KOPT-K1 (cell line): ENCODE measurements around the gene TMEM132C.

ENCODE experiments used
- H3K27ac ChIP-seq: fragments of 200-600 bp; sonication (generic); 2 replicates; pipeline ENCODE4 v1.5.1; 2016; ENCODE audit warnings: antibody characterized with exemption, mild to moderate bottlenecking, low read depth, low read length; ENCODE audit not compliant: poor library complexity, severe bottlenecking
- H3K36me3 ChIP-seq: fragments of 200-600 bp; sonication (generic); 2 replicates; pipeline ENCODE4 v1.5.1; 2017; ENCODE audit warnings: antibody characterized with exemption, mild to moderate bottlenecking, low read length, moderate library complexity; ENCODE audit not compliant: insufficient read depth
- H3K9me3 ChIP-seq: fragments of 200-600 bp; sonication (generic); 2 replicates; pipeline ENCODE4 v1.5.1; 2017; ENCODE audit warnings: antibody characterized with exemption, low read length, mild to moderate bottlenecking; ENCODE audit not compliant: insufficient read depth, poor library complexity, severe bottlenecking

Gene TMEM132C

DNA sequence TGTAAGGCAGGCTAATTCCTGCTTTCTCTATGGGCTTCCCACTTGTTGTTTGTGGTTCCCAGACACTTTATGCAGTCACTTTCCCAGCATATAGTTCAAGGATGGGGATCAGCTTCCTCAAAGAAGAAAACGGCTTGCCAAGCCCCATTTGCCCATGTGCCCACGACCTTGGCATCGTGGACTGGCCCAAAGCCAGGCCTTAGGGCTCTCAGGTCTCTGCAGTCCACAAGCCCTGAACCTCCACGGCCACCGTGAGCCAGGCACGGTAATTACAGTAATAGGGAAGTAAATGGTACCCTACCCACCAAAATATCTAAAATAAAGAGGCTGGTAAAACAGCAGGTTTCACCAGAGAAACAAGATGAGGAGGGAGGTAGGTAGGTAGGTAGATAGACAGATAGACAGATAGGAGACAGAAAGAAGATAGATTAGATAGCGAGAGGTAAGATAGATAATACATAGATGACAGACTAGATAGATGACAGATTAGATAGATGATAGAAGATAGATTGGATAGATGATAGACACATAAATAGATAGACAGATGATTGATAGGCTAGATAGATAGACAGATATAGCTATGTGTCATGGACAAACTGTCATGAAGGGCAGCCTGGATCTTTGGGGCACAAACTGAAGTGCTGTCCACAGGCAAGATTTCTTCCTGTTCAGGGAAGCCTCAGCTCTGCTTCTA is 393.7 kb downstream of the TMEM132C start:
- H3K27ac ChIP-seq, result no peak overlapping the region
- H3K36me3 ChIP-seq, result no peaks in the 10 kb centered on the region
- peaks cover 8% of the 10 kb centered on the region for H3K9me3 ChIP-seq

DNA sequence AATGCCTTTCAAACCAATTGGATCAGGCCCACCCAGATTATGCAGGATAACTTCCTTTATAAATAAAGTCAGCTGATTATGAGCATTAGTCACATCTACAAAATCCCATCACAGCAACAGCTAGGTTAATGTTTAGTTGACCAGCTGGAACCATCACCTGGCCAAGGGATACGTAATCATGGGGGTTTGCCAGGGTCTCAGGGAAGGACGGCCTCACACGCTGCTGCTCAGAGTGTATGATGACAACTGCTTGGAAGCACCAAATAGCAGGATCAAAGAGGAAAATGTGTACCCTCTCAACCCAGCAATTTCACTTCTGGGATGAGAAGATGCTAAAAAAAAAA is 394.2 kb downstream of the TMEM132C start:
- H3K36me3 ChIP-seq, result no peaks in the 10 kb centered on the region
- H3K27ac ChIP-seq, result no peak overlapping the region
- peaks cover 13% of the 10 kb centered on the region for H3K9me3 ChIP-seq

DNA sequence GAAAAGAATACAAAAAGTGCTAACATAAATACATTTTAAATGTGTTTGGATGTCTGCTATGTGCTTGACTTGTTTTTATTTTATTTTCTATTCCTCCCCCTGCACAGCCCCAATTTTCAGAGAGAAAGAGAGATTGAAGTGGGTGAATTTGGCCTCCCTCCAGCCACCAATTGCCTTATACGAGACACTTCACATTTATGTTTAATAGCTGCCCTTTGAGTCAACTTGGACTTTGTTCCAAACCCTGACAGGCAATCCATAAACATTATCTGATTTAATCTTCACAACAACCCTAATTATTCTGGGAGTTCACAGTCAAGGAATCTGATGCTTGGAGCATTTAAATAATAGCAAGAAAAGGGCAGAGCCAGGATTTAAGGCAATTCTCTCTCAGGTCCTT is 395.1 kb downstream of the TMEM132C start:
- Histone ChIP-seq H3K9me3 (peaks cover 16% of the 10 kb centered on the region), H3K27ac (no peak overlapping the region), H3K36me3 (no peaks in the 10 kb centered on the region)

DNA sequence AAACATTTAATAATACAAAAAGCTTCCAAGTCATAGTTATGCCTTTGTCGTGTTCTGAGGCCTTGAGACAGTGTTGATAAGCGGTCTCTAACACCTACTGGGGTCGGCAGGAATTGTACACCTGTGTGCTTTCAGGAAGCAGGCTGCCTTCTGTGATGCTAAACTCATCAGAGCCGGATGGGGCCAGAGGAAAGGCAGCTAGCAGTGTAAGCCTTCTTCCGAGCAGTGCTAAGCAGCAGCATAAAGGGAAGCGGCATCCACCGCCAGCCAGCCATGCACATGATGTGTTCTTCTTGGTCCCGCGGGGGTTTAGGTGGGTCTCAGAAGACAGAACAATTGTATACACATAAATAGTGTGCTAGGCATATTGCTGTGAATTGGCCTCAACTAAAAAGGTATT is 397.5 kb downstream of the TMEM132C start:
- Histone ChIP-seq H3K27ac (no peak overlapping the region), H3K36me3 (no peaks in the 10 kb centered on the region), H3K9me3 (peaks cover 16% of the 10 kb centered on the region)

DNA sequence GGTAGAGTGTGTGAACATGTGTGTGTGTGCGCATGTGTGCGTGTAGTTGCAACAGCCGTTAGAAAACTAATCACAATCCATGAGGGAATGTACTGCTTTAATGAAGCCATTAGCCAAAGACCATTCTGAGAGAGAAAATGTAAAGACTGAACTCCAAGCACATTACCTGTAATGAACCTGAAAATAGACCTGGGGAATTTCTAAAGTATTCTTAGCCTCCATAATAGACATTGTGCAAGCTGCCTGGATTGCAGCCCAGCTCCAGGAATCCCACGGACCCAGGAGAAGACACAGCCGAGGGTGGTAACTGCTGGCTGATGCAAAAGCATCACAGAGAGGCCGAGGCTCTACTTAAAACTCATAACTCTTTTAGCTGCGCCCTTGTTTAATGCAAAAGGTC is 400.2 kb downstream of the TMEM132C start:
- H3K27ac ChIP-seq, result no peak overlapping the region
- peaks cover 26% of the 10 kb centered on the region for H3K9me3 ChIP-seq
- H3K36me3 ChIP-seq, result no peaks in the 10 kb centered on the region

DNA sequence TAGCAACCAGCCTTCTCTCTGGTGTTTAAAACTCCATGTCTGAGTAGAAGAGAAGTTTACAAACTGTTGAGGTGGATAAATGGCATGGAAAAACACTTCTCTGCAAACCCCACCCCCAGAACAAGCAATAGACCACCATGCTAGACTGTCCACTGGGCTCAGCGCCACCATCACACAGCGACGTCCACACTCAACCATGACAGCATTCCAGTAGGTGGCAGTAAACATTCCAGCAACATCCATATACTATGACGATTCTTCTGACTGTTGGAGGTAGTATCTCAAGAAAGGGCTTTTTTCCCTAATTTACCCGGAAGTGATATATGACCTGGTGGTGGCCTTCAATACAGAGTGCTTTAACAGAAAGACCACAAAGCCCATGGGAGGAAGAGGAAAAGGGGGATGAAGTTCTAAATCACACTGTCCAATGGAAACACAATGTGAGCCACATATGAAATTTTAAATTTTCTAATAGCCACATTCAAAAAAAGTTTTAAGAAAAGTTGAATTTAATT is 404.6 kb downstream of the TMEM132C start:
- Histone ChIP-seq H3K27ac (no peak overlapping the region), H3K36me3 (no peaks in the 10 kb centered on the region), H3K9me3 (peaks cover 10% of the 10 kb centered on the region)

DNA sequence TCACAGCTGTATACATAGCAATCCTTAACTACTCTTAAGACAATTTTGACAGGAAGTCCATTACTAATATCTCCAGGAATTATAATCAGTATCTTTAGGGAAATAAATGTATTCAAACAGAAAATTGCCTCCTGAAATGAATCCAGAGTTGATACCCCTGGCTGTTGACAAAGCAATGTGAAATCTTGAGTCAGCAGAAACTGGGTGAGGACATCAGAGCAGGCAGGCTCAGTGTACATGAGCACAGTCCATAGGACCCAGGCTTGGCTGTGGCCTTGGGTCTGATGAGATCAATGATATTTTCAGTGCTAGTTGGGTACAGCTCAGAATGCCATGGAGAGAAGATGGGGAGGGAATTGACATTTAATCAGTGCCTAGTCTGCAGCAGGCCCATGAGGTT is 405.5 kb downstream of the TMEM132C start:
- Histone ChIP-seq H3K27ac (no peak overlapping the region), H3K9me3 (peaks cover 10% of the 10 kb centered on the region), H3K36me3 (no peaks in the 10 kb centered on the region)

DNA sequence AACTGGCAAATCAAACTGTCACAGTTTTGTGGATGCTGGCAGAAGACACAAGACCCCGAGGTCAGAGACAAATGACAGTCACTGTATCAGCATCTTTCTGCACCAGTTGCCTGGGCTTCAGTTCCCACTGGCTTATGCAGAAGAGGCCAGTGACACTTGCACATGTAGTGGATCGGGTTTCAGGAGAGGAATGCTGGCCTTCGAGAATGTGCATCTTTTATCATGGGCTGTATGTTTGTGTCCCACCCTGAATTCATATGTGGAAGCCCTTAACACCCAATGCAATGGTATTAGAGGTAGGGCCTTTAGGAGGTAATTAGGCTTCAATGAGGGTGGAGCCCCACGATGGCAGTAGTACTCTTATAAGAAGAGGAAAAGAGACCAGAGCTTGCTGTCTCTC is 405.9 kb downstream of the TMEM132C start:
- Histone ChIP-seq H3K9me3 (peaks cover 10% of the 10 kb centered on the region), H3K36me3 (no peaks in the 10 kb centered on the region), H3K27ac (no peak overlapping the region)

GRCh38 chr12:128675576-128675975 is 408.6 kb downstream of the TMEM132C start:
- H3K9me3 ChIP-seq, result peaks cover 7% of the 10 kb centered on the region
- H3K36me3 ChIP-seq, result no peaks in the 10 kb centered on the region
- H3K27ac ChIP-seq, result no peak overlapping the region

GRCh38 chr12:128680555-128680954 is 413.6 kb downstream of the TMEM132C start:
- Histone ChIP-seq H3K36me3 (no peaks in the 10 kb centered on the region), H3K27ac (no peak overlapping the region), H3K9me3 (no peaks in the 10 kb centered on the region)

DNA sequence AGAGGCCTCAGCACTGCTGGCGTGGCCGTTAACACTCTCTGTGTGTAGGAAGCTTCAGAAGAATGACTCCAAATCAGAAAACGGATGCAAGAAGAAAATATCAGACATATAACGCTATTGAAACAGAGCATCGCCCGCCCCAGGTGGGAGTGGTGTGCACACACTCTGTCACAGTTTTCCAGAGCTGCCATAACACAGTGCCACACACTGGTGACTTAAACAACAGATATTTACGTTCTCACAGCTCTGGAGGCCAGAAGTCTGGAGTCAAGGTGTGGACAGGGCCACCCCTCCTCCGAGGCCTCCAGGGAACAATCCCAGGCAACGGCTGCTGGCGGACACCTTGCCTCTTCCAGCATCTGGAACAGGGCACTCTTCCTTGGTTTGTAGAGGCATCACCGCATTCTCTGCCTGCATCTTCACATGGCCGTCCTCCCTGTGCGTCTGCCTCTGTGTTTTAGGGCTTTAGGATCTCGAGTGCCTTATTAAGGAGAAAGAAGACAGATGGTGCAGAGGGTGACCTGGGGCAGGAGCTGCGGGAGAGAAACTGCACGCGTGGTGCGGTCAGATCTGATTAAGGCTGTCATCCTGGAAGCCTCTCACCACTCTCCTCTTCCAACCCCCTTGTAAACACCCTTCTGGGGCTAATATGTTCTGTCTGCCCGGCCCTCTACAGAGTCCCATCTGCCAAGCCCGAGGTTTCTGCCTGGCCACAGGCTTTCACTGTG is 415.7 kb downstream of the TMEM132C start:
- no peak overlapping the region for H3K27ac ChIP-seq
- H3K36me3 ChIP-seq, result no peaks in the 10 kb centered on the region

GRCh38 chr12:128684352-128684751 is 417.4 kb downstream of the TMEM132C start:
- H3K9me3 ChIP-seq, result no peaks in the 10 kb centered on the region
- no peaks in the 10 kb centered on the region for H3K36me3 ChIP-seq
- H3K27ac ChIP-seq, result no peak overlapping the region

More for the DNA sequence above, 415.7 kb downstream of the TMEM132C start:
- no peaks in the 10 kb centered on the region for H3K9me3 ChIP-seq

- Histone ChIP-seq H3K36me3 (no peaks in the 10 kb centered on the region), H3K27ac (no peak overlapping the region), H3K9me3 (no peaks in the 10 kb centered on the region)
Measured at GRCh38 chr12:128685903-128686475, 419.0 kb downstream of the TMEM132C start.

- Histone ChIP-seq H3K27ac (no peak overlapping the region), H3K36me3 (no peaks in the 10 kb centered on the region), H3K9me3 (no peaks in the 10 kb centered on the region)
Measured at GRCh38 chr12:128687851-128688250, 420.9 kb downstream of the TMEM132C start.

DNA sequence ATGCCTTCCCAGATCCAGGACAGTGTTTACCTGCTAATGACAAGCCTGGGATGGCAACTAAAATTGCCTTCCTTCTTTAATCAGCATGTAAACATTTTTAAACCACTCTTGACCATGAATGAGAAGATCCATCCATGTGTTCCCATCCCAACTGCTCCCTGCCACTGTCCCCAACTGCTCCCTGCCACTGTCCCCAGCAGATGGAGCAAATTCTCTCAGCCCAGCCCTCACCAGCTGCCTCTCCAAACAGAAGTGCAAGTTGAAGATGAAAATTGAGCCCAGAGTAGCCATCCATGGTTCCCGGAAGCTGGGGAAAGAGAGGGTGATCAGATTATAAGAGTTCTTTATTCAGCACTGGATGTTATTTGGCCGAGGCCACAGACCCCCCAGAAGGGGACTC is 423.7 kb downstream of the TMEM132C start:
- Histone ChIP-seq H3K36me3 (no peaks in the 10 kb centered on the region), H3K27ac (no peak overlapping the region), H3K9me3 (no peaks in the 10 kb centered on the region)
